CD4-positive, alpha-beta T cell treated with Interleukin-6 at 100 ng/mL for 8 hours (primary cell): ENCODE data around the gene DYTN.

Experiments used
- DNase-seq: peaks from one replicate; pipeline ENCODE4 v3.0.0-alpha.2; 2020; ENCODE audit warnings: mixed read lengths, low spot score

The DYTN gene

DNA sequence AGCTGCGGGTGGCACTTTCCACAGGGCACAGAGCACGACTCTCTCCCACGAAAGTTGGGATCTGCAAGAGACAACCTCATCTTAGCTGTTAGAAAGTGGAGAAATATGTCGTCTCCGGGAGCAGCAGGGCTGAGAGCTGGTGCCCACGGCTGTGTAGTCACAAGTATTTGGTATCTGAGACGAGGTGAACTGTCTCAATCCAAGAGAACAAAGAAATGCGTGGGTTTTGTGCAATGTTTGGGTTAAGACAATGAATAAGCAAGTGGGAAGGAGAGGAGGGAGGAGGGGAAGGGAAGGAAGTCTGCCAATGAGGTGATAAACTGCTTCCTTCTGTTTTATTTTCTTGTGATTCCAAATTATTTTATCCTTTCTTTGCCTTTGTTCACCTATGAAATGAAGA is 18.0 kb downstream of the DYTN start:
- no peak for DNase-seq

DNA sequence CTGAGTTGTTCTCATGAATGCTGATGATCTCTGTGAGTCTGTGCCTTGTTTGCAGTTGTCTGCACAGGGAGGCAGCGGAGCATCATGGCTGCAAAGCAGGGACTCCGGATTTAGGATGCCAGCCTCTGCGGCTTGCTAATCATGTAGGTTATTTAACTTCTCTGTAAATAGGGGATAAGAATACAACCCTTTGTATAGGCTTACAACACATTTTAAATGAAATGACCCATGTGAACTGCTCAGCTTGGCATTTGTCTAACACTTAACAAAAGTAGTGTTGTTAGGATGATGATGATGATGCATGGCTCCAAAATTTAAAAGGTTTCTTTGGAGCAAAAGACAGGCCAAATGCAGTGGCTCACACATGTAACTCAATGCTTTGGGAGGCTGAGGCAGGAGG is 19.4 kb downstream of the DYTN start:
- DNase-seq, result no peak

DNA sequence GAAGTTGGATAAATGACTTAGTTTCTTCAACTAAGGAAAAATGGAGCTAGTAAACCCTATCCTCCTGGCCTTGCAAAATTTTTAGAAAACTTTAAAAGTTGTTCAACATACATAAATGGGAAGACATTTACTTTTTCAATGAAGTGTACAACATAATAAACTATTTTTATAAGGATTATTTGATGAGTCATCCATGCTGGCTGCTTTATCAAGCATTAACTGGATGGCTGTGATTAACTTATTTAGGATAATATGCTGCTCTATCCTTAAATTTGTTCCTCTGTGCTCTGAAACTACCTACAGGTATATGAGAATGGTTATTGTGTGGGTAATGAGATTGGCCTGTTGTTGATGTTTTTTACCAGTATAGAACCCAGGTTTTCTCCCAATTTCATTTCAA is 21.3 kb downstream of the DYTN start:
- no peak for DNase-seq

DNA sequence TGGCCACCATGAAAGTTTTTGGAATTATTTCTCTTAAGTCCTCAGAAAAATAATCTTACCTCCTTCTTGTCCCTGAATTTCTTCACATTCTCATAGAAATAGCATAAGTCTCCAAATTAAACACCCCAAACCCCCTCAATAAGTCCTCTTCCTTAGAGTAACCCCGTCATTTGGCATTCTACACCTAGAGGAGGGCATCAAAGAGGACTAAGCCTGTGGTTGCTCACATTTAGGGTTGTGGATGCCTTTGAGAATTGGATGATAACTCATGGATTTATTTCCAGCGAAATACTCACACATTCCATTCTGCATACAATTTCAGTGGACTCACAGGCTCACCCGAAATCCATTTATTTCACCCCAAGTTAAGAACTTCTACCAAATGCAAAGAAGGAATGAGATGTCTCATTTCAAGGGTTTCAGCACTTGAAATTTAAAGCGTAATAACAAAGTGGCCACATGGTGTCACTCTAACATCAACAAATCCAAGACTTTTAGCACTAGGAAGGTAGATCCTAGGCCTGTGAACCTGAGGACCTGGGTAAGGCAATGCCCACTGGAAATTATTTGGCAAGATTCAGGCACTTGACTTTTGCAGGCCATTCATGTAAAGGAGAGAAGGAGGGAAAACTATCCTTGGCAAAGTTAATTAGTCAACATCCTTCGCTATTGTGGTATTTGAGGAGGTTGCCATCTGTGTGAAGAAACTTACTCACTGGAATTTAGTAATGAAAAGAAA is 24.6 kb downstream of the DYTN start:
- peak; percentile 42 for DNase-seq

DNA sequence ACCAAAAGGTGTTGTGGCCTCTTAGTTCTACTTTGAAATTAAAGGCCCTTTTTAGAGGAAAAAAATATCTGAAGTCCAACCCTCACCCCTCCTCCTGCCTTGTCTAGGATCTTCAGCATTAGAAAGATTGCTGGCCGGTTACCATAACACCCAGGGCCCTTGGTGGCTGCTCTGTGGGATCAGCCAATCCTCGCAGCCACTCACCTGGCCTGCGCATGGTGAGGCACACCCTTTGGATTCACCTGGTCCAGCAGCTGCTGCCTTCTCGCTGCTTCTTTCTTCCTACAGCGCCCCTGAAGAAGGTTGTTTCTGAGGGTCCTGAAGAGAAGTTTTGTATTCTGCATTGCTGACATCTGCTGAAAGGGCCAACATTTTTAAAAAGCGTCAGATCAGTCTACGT is 25.2 kb downstream of the DYTN start:
- DNase-seq, result no peak

DNA sequence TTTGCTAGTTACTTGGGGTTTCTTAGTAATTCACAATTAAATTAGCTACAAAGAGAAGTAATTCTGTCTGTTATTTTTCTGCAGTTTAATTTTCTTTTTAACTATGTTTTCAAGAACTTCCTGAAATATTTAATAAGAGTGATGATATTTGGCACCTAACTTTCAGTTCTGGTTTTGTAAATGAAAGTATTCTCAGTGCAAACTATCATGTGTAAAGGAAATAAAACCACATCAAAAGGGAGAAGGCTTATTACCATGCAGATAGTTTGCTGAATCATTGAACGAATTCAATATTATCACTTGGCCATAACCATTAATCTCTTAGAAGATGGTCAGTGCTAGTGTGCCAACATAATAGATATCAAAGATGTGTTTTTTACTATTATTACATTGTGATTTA is 29.2 kb downstream of the DYTN start:
- no peak for DNase-seq

DNA sequence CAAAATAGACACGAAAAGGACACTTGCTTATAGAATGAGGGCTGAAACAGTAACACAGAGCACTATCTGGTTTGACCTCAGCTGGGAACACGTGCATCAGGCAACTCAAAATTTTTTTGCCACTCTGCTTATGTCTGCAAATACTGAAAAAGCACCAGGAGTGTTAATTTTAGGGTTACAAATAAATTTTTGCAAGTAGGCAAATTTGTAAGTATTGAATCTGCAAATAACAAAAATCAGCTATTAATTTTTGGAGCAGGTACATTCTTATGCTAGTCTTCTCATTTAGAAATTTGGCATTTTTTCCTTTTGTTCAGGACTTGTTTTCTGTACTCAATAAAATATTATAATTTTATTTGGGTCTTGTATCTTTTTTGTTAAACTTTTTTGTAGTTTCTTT is 29.7 kb downstream of the DYTN start:
- DNase-seq, result no peak

DNA sequence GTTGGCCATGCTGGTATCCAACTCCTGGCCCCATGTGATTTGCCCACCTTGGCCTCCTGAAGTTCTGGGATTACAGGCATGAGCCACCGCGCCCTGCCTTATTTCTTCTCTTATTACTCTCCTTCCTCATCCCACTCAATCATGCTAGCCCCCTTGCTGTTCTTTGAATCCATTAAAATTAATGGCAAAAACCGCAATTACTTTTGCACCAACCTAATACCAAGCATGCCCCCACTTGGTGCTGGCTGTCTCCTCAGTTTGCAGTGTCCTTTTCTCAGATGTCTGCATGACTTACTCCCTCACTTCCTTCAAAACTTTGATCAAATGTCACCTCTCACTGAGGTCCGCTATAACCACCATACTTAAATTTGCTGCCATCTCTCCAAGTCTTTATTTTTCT is 34.6 kb downstream of the DYTN start:
- DNase-seq, result no peak

DNA sequence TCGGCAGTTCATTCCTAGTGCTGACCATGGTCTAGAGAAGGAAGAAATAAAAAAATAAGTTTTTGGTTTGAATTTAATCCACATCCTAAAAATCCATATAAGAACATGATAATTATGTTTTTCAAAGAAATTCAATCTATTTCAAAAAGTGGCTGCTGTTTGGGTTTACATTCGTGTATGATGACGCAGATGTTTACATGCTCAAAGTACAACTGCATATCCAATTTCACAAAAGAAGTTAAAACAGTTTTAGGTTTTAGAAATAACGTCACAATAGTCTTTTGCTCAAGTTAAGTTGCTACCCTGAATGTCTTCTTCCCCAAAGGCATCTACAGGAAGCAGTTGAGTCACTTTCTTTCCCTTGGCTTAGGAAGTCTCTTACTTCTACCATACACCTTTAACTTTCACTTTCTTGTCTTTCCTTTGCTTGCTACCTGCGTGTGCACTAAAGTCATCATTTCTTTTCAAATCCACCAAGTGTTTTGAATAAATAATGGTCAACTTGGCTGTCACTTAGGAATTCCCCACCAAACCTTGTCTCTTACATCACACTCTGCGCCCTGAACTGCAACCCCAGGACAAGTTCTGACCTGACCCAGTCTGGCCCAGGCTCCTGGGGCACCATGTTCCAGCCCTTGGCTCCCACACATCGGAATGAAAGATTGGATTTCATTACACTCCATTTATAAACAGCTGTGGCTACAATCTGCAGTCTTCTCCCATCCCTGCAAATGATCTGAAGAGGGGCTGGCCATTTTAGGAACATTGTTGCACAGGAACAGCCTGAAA is 47.5 kb downstream of the DYTN start:
- DNase-seq, result no peak

DNA sequence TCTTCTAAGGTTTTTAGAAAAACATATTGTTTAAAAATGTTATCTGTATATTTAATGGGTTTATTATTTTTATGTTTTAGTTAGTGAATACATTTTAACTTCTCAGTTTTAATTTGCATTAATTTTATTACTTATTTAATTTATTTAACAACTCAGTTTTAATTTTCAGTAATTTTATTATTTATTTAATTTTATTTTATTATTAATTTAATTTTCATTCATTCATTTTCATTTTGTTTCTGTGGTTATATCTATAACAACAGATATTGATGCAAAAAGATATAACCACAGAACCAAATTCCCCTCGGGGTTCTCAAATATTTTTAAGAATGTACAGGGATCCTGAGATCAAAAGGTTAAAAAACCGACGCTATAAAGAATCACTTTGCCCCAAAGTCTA is 52.9 kb downstream of the DYTN start:
- DNase-seq, result no peak

DNA sequence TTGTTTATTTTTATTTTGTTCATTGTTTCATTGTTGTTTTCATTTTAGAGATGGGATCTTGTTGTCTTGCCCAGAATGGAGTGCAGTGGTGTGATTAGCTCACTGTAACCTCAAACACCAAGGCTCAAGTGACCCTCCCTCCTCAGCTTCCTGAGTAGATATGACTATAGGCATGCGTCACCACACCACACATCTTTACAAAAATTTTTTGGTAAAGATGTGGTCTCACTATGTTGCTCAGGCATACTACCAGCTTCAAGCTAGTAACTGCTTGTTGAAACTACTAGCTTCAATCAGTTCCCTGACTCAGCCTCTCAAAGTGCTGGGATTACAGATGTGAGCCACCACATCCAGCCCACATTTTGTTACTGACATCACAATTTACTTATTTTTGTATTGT is 61.1 kb downstream of the DYTN start:
- no peak for DNase-seq

DNA sequence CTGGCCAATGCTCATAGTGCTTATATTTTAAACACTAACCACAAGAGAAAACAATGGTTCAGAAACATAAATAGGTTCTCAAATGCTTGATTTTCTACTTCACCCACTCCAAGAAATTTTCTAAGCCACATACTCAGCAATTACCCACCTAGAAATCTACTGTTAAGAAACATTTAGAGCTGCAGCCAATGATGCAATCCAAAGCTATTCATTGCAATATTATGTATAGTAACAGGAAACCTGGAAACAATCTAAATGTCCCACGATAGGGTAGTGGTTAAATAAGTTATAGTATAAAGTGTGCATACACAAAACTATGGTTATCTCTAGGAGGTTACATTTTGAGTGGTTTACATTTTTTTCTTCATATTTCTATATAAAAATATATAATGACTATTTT is 70.2 kb downstream of the DYTN start:
- no peak for DNase-seq

DNA sequence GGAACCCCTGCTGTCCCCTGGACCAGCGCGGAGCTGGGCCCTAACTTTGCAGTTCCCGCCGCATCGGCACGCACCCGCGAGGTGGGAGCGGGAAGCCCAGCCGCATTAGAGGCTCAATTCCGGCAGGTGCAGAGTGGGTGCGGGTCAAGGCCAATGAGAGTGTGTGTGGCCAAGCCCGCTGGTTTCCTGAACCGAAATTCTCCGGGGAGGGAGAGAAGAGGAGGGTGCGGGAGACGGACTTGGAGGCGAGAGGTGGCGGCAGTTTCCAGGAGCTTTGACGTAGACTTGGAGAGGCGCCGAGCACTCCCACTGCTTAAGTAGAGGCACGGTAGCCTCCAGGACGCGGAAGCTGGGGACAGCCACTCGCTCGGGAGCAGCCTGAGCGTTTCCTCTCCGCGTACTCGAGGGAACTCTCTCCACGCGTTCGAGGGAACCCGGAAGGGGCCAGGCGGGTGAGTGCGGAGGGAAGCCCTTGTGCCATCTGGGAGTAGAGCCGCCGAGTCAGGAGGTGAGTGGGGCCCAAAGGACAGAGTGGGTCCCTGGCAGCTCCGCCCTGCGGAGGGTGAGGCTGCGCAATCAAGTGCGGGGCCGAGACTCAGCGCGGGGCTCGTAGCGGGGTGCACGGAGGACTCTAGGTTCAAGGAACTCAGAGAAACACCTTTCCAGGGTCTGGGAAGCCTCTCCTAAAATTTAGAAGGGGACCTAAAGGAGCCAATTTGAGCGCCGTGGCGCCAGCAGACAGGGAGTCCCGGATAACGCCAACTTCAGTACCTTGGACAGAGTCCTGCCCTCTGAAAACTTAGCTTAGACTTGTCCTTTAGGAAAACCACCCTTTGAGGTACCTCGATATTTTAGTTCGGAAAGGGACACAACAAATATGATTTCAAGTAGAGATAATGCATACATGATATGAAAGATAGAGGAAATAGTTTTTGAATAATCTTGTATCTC is 75.8 kb downstream of the DYTN start, which contains the start of gene FAM237A:
Gene FAM237A, plus strand, starts transcription at position 413 of the 951 bp plus-strand sequence. CDS start 1,750 bp downstream, outside the sequence.
- DNase-seq, result no peak

DNA sequence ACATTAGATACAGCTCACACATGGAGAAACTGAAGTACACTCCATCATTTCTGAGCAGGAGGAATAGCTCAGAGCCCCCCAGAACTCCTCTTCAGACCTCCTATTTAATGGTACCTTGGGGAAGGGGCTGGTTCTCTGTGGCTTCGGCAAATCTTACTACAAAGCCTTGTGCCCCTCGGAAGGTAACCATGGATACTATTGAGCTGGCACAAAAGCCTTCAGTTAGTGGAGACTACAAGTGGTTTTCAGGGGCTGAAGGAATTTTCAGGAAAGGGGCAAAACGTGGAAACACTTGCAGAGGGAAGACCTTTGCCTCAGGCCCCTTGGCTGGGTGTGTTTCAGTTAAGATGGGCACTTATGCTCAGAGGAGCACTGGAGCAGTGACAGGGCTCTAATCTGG is 77.0 kb downstream of the DYTN start:
- no peak for DNase-seq

DNA sequence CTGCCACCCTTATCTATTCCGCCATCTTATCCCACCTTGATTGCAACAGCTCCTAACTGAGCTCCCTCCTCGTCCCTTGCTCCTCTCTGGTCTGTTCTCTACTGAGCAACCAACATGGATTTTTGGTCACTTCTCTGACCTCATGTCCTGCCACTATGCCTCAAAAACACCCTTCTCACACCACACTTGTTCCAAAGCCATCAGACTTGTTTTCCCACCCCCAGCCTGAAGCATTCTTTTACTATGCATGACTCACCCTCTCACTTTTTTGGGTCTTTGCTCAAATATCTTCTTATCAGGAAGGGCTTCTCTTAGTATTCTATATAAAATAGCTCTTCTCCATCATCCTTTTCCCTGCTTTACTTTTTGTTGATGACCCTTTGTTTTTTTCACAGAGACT is 78.6 kb downstream of the DYTN start:
- DNase-seq, result no peak

DNA sequence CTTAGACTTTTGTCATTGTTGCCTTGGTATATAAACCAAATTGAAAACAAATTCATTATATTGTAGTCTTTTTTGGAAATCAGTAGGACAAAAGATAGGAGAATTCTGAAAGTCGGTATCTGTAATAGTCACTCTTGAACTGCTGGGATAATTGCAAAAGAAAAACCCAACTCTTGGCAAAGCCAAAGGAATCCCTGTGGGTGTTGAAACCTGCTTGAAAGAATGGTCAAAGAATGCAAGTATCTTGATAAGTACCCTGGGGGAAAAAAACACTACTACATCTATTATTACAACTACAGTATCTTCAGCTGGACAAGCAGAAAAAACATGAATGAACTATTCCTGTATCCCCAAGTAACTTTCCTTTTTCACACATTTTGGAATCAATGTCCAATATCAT is 83.2 kb downstream of the DYTN start:
- no peak for DNase-seq

DNA sequence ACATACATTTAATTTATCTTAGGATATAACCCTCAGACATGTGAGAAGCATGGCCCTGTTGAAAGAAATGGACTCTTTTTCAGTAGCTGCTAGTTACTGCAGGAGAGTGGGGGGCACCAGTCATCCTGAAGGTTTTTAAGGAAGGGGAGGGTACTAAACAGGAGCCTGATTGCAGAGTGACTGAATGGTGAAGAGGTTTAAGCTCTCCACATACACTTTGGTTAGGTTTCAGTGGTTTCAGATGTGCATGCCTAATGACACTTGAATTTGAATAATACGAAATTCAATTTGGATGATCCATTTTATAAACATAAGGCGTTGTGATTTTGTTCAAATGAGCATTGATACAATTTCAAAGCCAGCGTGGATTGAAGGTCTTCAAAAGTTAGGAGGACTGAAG is 86.9 kb downstream of the DYTN start:
- no peak for DNase-seq

DNA sequence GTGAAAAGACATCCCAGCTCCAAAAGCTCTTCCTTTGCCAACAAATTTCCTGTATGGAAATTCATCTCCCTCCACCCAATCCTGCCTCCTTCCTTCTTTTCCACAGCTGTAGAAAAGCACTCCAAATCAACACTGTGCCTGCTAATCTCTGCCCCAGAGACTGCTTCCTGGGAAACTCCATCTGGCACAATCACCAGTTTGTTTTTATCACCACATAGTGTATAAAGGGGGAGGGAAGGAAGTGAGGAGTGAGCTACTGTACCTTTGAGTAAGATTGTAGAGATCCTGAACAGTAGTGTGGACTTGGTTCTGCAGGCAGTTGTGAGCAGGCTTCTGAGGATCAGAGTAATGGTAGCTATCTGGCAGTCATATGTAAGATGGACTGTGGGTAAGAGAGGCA is 90.6 kb downstream of the DYTN start:
- DNase-seq, result no peak

DNA sequence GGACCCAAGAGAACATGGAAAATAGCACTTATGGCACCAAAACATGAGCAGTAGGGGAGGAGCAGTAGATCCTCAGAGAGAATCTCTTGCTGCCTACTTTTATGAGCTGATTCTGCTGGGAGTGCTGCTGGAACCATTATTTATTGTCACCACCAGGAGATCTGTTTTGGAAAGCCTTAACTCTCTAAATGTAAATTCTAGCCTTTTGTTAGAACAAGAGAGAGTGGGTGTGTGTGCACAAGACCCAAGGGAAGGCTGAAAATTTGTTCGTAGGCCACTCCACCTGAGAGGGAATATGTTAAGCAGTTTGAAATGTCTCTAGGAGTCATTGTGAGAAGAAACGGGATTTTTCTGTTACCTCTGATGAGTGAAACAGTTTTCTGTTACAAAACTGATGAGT is 92.1 kb downstream of the DYTN start:
- no peak for DNase-seq

DNA sequence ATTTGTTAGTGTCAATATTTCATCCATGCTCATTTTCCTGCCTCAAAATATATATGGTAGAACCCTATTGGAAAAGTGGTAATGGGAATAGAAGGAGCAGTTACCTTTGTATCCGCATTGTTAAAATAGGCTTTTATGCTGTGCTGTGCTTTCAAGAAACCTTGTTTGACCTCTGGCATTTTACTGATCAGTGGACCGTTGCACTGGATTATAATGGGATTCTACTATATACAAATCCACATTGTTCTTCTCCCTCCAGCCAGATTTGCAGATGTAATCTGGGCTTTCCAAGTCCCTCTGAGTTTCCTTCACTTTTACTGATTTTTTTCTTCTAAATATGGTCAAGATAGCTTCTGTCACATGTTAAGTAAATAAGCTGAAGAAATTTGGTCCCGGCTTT is 99.2 kb downstream of the DYTN start:
- DNase-seq, result no peak

DNA sequence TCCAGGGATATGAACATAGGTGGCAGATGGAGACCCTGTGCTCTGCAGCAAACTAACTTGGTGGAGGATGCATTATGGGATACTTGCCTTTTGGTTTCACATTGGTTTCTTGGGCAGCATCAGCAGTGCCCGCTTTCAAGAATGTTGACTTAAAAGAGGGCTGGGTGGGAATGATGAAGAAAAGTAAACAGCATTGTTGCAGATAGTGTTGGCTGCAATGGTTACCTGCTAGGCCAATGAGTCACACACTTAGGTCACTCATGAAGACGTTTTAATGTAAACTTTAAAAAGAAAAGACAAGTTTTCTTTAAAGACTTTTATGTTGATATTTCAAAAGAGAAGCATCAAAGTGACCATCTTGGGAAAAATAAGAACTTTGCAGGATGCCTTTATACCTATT is 102.0 kb downstream of the DYTN start:
- no peak for DNase-seq

DNA sequence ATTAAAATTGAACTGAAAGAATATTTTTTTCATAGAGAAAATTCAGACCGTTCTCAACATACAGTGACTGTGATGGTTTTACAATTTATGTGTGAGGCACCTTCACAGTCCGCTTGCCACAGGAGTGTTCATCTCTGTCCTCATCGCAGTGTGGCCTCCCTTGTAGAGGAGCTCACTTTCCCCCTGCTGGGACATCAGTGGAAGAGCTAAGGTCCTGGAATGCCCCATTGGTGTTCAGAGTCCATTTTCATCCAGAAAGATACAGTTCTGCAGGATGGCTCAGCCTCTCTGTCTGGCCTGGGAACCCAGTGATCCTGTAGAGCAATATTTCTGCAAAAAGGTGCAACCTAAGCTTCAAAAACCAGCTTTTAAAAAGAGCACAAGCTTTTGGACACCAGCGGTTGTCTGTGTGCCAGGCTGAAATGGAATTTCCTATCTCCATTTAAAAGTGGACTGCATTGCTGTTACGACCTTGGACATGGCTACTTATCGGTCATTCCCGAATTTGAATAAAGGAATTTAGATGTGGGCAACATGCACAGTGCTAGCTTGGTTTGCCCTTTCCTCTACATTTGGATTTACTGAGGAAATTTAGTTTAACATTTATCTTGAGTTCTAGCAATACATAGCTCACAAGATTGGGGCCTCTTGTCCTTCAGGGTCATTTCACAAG is 102.6 kb downstream of the DYTN start:
- no peak for DNase-seq
